BLaER1 (cell line): ENCODE measurements around the gene S1PR2.

ENCODE experiments used
- H3K27ac ChIP-seq: shearing (Covaris generic); formaldehyde crosslinking; 2 replicates; pipeline ENCODE4 v1.8.1; 2022
- H3K27me3 ChIP-seq: shearing (Covaris generic); formaldehyde crosslinking; 2 replicates; pipeline ENCODE4 v1.8.1; 2022
- H3K36me3 ChIP-seq: shearing (Covaris generic); formaldehyde crosslinking; 2 replicates; pipeline ENCODE4 v1.8.1; 2022
- H3K4me1 ChIP-seq: shearing (Covaris generic); formaldehyde crosslinking; 2 replicates; pipeline ENCODE4 v1.8.1; 2022
- H3K4me2 ChIP-seq: shearing (Covaris generic); formaldehyde crosslinking; 2 replicates; pipeline ENCODE4 v1.8.1; 2022
- H3K4me3 ChIP-seq: shearing (Covaris generic); formaldehyde crosslinking; 2 replicates; pipeline ENCODE4 v1.8.1; 2022
- H3K9ac ChIP-seq: shearing (Covaris generic); formaldehyde crosslinking; 2 replicates; pipeline ENCODE4 v1.8.1; 2022
- H3K9me3 ChIP-seq: shearing (Covaris generic); formaldehyde crosslinking; 2 replicates; pipeline ENCODE4 v1.8.1; 2022
- H4K20me1 ChIP-seq: shearing (Covaris generic); formaldehyde crosslinking; 2 replicates; pipeline ENCODE4 v1.8.1; 2022
- Cebpa-rat ChIP-seq: shearing (Covaris generic); IDR thresholded peaks from 2 replicates; pipeline ENCODE4 v1.8.1; 2022

S1PR2 gene

DNA sequence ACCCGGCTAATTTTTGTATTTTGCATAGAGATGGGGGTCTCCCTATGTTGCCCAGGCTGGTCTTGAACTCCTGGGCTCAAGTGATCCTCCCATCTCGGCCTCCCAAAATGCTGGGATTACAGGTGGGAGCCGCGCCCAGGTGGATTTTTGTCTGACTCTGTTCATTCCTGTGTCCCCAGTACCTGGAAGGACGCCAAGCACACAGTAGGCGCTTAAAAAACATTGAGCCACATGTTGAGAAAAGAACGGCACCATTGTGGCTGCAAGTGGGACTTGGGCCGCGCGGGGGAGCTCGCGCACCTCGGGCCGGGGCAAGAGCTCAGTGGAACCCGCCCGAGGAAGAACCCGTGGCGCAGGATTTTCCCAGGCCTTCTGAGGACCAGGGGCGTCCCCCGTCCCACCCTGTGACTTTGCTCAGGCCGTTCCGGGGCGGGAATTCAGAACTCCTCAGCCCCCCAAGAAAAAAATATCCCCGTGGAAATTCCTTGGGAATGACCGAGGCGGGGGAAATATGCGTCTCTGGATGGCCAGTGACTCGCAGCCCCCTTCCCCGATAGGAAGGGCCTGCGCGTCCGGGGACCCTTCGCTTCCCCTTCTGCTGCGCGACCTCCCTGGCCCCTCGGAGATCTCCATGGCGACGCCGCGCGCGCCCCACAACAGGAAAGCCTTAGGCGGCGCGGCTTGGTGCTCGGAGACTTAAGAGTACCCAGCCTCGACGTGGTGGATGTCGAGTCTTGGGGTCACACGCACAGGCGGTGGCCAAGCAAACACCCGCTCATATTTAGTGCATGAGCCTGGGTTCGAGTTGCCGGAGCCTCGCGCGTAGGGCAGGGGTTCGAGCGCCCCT is 38.4 kb upstream of the S1PR2 start:
- Histone ChIP-seq H3K36me3 (peaks cover 3% of the 10 kb centered on the region), H3K4me2 (peak overlapping the region; percentile 92), H4K20me1 (peaks cover 4% of the 10 kb centered on the region; the same call in 1 of the 2 replicates), H3K4me1 (peaks cover 35% of the 10 kb centered on the region), H3K27me3 (no peaks in the 10 kb centered on the region), H3K9ac (peak overlapping the region; percentile 62; the same call in 1 of the 2 replicates), H3K4me3 (peak overlapping the region; percentile 64), H3K27ac (peak overlapping the region; percentile 84), H3K9me3 (no peaks in the 10 kb centered on the region)
- TF ChIP-seq Cebpa-rat = no peak

DNA sequence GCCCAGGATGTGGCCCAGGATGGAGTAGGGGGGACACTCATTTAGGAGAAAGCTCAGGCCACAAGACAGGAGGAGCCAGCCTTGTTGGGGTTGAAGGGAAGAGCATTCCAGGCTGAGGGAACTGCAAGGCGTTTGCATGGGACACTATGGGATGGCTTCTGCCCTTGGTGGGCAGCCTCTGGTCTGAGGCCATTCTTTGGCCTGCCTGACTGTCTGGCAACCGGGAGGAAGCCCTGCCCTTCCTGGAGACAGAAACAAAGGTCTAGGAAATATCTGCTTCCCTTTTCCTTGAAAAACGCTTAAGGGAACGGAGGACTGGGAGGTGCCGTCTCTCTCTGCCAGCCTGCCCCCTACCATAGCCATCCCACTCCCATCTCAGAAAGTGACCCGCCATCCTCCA is 36.9 kb upstream of the S1PR2 start:
- no peak overlapping the region for H3K4me3 ChIP-seq
- no peaks in the 10 kb centered on the region for H3K36me3 ChIP-seq
- H3K4me1 ChIP-seq = peaks cover 38% of the 10 kb centered on the region
- no peak overlapping the region for H3K27ac ChIP-seq
- H4K20me1 ChIP-seq = no peaks in the 10 kb centered on the region
- no peak overlapping the region for H3K9ac ChIP-seq
- H3K4me2 ChIP-seq = no peak overlapping the region
- H3K9me3 ChIP-seq = no peaks in the 10 kb centered on the region
- TF ChIP-seq Cebpa-rat = no peak
- no peaks in the 10 kb centered on the region for H3K27me3 ChIP-seq

DNA sequence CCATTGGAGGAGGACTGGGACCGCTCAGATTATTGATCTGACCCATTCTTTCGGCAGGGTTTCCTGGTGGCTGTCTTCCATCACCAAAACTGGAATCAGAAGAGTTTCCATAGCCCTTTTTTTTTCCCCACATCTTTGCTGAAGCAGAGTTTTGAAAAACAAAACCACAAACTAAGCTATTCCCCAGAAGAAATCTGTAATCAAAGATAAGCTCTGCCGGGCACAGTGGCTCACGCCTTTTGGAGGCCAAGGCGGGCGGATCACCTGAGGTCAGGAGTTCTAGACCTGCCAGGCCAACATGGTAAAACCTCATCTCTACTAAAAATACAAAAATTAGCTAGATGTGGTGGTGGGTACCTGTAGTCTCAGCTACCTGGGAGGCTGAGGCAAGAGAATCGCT is 35.6 kb upstream of the S1PR2 start:
- H3K27ac ChIP-seq = no peak overlapping the region
- H3K36me3 ChIP-seq = no peaks in the 10 kb centered on the region
- TF ChIP-seq Cebpa-rat = no peak
- H3K9ac ChIP-seq = no peak overlapping the region
- H3K27me3 ChIP-seq = no peaks in the 10 kb centered on the region
- no peaks in the 10 kb centered on the region for H4K20me1 ChIP-seq
- no peaks in the 10 kb centered on the region for H3K9me3 ChIP-seq
- H3K4me3 ChIP-seq = no peak overlapping the region
- H3K4me1 ChIP-seq = peaks cover 34% of the 10 kb centered on the region
- H3K4me2 ChIP-seq = no peak overlapping the region

DNA sequence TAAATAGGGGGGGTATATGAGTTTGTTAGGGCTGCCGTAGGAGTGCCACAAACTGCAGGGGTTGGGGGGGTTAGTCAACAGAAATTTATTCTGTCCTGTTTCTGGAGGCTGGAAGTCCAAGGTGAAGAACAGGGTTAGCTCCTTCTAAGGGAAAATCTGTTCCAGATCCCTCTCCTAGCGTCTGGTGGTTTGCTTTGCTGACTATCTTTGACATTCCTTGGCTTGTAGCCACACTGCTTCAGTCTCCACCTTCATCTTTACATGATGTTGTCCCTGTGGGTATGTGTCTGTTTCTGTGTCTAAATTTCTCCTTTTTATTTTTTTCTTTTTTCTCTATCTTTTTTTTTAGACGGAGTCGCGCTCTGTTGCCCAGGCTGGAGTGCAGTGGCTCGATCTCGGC is 31.6 kb upstream of the S1PR2 start:
- H4K20me1 ChIP-seq = peaks cover 11% of the 10 kb centered on the region; the same call in 1 of the 2 replicates
- no peaks in the 10 kb centered on the region for H3K27me3 ChIP-seq
- 0 out of 2 replicates have a peak overlapping the region, but pooled peaks have one; percentile 24 for H3K4me2 ChIP-seq
- H3K36me3 ChIP-seq = peaks cover 26% of the 10 kb centered on the region
- TF ChIP-seq Cebpa-rat = no peak
- no peak overlapping the region for H3K27ac ChIP-seq
- H3K9me3 ChIP-seq = no peaks in the 10 kb centered on the region
- H3K4me3 ChIP-seq = no peak overlapping the region
- no peak overlapping the region for H3K9ac ChIP-seq
- peaks cover 17% of the 10 kb centered on the region for H3K4me1 ChIP-seq

DNA sequence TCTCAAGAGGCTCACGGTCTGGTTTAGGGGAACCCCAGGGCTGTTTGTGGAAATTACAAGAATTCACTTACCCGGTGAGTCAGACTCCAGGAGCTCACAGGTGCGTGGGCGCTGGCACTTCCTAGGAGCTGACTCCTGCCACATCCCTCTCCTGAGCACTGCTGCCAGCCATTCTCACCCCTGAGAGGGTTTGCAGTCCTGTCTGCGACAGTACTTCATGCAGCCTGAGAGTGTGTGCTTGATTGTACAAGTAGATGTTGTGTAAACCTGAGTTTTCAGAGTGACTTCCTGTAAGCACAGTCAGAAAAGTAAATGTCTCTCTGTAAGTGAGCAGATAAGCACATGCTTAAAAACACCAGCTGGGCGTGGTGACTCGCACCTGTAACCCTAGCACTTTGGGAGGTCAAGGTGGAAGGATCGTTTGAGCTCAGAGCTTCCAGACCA is 29.0 kb upstream of the S1PR2 start:
- peaks cover 17% of the 10 kb centered on the region for H3K4me1 ChIP-seq
- H3K36me3 ChIP-seq = peaks cover 51% of the 10 kb centered on the region
- H3K9ac ChIP-seq = no peak overlapping the region
- no peak for TF ChIP-seq Cebpa-rat
- H3K4me2 ChIP-seq = no peak overlapping the region
- no peak overlapping the region for H3K4me3 ChIP-seq
- no peak overlapping the region for H3K27ac ChIP-seq
- no peaks in the 10 kb centered on the region for H3K27me3 ChIP-seq
- no peaks in the 10 kb centered on the region for H3K9me3 ChIP-seq
- H4K20me1 ChIP-seq = peaks cover 25% of the 10 kb centered on the region; the same call in 1 of the 2 replicates

DNA sequence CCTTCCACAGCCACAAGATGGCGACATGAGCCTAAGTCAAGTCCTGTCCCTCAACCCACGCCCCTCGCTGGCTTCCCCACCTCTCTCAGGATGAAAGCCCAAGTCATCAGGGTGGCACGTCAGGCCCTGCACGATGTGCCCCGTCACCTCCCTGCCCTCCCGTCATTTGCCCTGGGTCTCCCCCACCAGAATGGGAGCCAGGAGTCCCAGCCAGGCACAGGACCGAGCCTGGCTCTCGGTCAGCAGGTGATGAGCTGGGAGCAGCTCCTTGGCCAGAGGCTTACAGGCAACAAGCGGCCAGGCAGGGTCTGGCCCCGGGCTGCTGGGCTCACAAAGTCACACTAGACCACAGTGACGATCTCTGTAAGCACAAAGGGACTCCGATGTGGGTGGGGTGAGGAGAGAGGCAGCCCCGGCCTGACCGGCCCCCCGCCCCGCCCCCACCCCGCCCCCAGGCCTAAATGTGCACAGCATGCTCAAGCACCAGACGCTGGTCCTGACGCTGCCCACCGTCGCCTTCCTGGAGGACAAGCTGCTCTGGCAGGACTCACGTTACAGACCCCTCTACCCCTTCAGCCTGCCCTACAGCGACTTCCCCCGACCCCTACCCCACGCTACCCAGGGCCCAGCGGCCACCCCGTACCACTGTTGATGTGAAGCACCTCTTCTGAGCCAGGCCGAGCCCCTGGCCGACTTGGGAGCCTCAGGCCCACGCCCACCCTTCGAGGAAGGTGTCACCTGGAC is 28.2 kb upstream of the S1PR2 start:
- Histone ChIP-seq H3K9ac (no peak overlapping the region), H3K4me1 (peaks cover 18% of the 10 kb centered on the region), H3K4me3 (no peak overlapping the region), H3K27me3 (no peaks in the 10 kb centered on the region), H3K9me3 (no peaks in the 10 kb centered on the region), H4K20me1 (peaks cover 29% of the 10 kb centered on the region; the same call in 1 of the 2 replicates), H3K4me2 (no peak overlapping the region), H3K36me3 (peaks cover 59% of the 10 kb centered on the region), H3K27ac (no peak overlapping the region)
- TF ChIP-seq Cebpa-rat = no peak

DNA sequence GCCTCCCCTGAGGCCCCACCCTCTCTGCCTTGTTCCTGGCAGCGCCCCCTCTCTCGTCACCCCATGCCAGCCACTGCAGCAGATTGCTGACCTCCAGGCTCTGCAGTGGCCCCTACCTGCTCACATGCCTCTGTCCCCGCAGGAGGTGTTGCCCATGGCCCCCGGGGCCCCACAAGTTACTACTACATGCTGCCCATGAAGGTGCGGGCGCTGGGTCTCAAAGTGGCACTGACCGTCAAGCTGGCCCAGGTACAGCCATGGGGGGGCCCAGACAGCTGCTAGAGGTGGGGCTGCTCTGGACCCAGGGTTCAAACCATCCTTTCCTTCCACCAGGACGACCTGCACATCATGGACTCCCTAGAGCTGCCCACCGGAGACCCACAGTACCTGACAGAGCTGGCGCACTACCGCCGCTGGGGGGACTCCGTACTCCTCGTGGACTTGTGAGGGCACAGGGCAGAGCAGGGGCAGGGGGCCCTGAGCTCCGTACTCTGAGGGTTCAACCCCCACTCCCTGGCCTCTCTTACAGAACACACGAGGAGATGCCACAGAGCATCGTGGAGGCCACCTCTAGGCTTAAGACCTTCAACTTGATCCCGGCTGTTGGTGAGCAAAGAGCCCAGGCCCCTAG is 27.1 kb upstream of the S1PR2 start:
- Histone ChIP-seq H3K4me1 (peaks cover 27% of the 10 kb centered on the region), H3K9ac (no peak overlapping the region), H3K27ac (no peak overlapping the region), H4K20me1 (peaks cover 36% of the 10 kb centered on the region; the same call in 1 of the 2 replicates), H3K9me3 (no peaks in the 10 kb centered on the region), H3K27me3 (no peaks in the 10 kb centered on the region), H3K4me2 (no peak overlapping the region), H3K4me3 (no peak overlapping the region), H3K36me3 (peaks cover 71% of the 10 kb centered on the region)
- TF ChIP-seq Cebpa-rat = no peak

DNA sequence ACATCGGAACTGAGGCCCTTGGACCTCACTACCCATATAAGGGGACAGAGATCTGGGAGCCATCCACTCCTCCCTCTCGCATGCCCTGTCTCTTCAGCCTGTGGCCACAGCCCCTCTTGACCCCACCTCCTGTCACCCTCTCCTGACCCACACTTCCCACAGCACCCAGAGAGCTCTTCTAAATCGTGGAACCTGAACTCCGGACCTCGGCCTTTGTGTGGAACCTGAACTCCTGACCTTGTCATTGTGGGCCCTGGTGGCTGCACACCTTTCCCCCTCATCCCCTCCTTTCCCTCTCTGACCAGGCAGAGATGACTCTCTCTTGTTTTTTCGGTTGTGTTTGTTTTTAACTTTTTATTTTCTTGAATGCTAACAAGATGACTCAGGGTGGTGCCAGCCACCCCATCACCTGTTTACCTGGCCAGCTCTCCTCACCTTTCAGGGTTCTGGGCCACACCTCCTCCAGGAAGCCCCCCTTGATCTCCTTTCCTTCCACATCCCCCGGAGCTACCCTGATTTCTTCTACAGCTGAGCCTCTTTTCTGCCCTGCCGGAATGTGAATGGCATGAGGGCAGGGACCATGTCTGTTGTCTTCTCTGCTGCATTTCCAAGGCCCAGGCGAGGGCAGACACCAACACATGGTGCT is 26.0 kb upstream of the S1PR2 start:
- H3K9ac ChIP-seq = no peak overlapping the region
- no peaks in the 10 kb centered on the region for H3K27me3 ChIP-seq
- H3K4me3 ChIP-seq = no peak overlapping the region
- TF ChIP-seq Cebpa-rat = no peak
- no peak overlapping the region for H3K4me2 ChIP-seq
- peaks cover 71% of the 10 kb centered on the region for H3K36me3 ChIP-seq
- no peaks in the 10 kb centered on the region for H3K9me3 ChIP-seq
- peaks cover 36% of the 10 kb centered on the region; the same call in 1 of the 2 replicates for H4K20me1 ChIP-seq
- peaks cover 26% of the 10 kb centered on the region for H3K4me1 ChIP-seq
- H3K27ac ChIP-seq = no peak overlapping the region

DNA sequence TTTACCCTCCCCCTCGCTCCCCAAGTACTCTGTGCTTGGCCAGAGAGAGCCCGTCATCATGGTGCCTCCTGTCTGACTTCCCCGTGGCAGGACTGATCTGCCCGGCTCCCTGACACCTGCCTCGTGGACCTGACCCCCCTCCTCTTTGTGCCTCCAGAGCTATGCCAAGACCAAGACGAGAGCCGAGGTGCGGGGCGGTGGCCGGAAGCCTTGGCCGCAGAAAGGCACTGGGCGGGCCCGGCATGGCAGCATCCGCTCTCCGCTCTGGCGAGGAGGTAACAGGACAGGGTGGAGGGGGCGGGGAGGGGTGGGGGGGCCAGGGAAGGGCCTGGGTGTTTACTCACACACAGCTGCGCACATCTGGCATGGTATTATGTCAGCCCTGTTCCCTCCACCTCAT is 25.4 kb upstream of the S1PR2 start:
- H3K4me2 ChIP-seq = no peak overlapping the region
- H3K4me3 ChIP-seq = no peak overlapping the region
- no peaks in the 10 kb centered on the region for H3K27me3 ChIP-seq
- peaks cover 26% of the 10 kb centered on the region for H3K4me1 ChIP-seq
- H3K27ac ChIP-seq = no peak overlapping the region
- peaks cover 36% of the 10 kb centered on the region; the same call in 1 of the 2 replicates for H4K20me1 ChIP-seq
- no peak overlapping the region for H3K9ac ChIP-seq
- H3K36me3 ChIP-seq = peaks cover 71% of the 10 kb centered on the region
- no peak for TF ChIP-seq Cebpa-rat
- no peaks in the 10 kb centered on the region for H3K9me3 ChIP-seq
